ENCODE measurements around the gene SPEF1. TPM values are rescaled to one million over a fixed set of nuclear protein-coding genes. Genes with fewer than 3 reads are reported as not detected.

The SPEF1 gene
- total and polyA plus RNA-seq, 12 donors = 0.07 to 0.47 (median 0.23) TPM; not detected in 4

DNA sequence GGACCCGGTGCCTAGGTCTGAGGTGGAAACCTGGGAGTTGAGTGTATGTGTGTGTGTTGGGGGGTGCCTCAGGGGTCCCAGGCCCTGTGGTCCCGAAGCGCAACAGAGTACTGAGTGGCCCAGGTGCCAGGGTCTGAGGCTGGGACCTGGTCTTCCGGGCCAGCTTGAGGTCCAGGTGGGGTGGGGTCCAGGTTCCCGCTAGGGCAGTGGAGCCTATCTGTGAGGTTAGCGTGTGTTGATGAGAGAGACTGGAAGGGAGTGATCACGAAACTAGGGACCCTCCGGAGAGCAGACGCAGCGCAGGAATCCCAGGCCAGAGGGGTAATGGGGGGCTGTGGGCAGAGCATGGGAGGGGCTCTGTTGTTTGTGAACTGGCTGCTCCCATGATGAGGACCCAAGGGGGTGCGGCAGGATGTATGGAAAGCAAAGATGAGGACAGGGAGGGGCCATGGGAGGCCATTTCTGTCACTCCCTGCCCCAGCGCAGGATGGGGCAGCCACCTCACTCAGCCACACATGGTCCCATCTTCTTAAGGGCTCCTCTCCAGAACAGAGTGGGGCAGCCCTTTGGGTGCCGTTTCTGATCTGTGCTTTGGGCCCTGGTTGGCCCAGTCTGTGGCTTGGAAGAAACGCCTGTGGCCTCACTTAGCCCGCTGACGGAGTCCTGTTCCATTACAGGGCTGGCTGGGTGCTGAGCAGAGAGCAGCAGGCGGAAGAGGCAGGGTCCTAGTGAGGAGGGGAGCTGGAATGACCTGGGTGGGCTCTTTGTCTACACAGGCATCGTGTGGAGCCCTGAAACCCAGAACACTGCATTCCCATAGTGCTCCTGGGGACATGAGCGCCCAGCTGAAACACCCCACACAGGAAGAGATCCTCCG lies 47.9 kb downstream of the SPEF1 start:
- Histone ChIP-seq H3K4me1 (peaks cover 7 to 90% (median 57%) of the 10 kb centered on the region in 9 donors), H3K36me3 (peaks cover 0 to 10% (median 0%) of the 10 kb centered on the region in 9 donors), H3K27me3 (peaks cover 0 to 28% (median 9%) of the 10 kb centered on the region in 7 donors), H3K9me3 (no peaks in the 10 kb centered on the region), H3K4me3 (peak overlapping the region; percentile 57 to 77 (median 66)), H3K27ac (peak overlapping the region; percentile 82 to 96 (median 93))
- ATAC-seq (peak in 7 of 8 donors; percentile 7 to 43 (median 32)), DNase-seq (no peak)
- intact Hi-C loops (cut with DNase I) = no loop called here
- 58 to 68% methylated on average over 20 of the region's 20 CpGs for WGBS, 2 donors
- TF ChIP-seq, protein P1, sequence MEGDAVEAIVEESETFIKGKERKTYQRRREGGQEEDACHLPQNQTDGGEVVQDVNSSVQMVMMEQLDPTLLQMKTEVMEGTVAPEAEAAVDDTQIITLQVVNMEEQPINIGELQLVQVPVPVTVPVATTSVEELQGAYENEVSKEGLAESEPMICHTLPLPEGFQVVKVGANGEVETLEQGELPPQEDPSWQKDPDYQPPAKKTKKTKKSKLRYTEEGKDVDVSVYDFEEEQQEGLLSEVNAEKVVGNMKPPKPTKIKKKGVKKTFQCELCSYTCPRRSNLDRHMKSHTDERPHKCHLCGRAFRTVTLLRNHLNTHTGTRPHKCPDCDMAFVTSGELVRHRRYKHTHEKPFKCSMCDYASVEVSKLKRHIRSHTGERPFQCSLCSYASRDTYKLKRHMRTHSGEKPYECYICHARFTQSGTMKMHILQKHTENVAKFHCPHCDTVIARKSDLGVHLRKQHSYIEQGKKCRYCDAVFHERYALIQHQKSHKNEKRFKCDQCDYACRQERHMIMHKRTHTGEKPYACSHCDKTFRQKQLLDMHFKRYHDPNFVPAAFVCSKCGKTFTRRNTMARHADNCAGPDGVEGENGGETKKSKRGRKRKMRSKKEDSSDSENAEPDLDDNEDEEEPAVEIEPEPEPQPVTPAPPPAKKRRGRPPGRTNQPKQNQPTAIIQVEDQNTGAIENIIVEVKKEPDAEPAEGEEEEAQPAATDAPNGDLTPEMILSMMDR (IDR thresholded peaks at IDR 0.05) = no peak

DNA sequence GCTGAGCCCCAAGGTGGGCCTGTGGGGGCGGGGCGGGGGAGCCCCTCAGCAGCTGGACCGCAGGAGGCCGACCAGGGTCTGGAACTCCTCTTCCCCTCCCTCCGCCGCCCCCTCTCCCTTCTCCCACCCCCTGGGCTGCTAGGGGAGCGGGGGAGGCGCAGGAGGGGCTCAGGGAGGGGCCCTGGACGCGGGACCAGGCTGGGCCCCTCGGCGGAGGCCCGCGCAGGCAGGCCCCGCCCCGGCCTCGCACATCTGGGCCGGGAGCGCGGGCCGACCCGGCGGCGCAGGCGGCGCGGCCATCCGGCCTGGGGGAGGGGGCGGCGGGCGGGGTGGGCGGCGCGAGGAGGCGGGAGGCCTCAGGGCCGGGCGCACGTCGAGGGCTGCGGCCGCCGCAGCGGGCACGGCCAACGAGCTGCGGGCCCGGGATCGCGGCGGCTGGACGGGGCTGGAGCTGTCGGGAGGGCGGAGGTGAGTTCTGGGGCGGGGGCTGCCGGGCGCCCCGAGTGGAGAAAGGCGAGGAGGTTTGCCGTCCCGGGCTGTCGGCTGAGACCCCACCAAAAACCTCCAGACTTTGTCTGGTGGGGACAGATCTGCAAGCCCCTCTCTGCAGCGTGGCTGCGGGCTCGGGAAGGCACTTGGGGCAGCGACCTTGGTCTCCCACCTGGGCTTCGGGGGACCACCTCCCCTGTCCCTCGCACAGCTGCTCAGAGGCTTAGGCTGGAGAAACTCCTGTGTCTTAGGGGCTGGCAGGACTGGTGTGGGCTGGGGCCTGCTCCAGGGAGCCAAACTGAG lies 48.7 kb downstream of the SPEF1 start, which contains the start of gene HSPA12B:
TSS of gene HSPA12B (plus strand) at position 359 of the 792 bp plus-strand sequence. CDS start 5,990 bp downstream, outside the sequence.
- peak in 7 of 8 donors; percentile 5 to 65 (median 13) for ATAC-seq
- peak within 1 kb of the TSS; percentile 82 to 96 (median 93) for H3K27ac ChIP-seq

GRCh38 chr20:3731944-3732326 lies 49.3 kb downstream of the SPEF1 start:
- no peak for ATAC-seq
- no peaks in the 10 kb centered on the region for H3K9me3 ChIP-seq
- peak overlapping the region in 7 of 10 donors; percentile 16 to 76 (median 62) for H3K4me3 ChIP-seq
- intact Hi-C loops (cut with DNase I) = no loop called here
- 67 to 69% methylated on average over 16 of the region's 16 CpGs for WGBS, 2 donors
- H3K36me3 ChIP-seq = peaks cover 0 to 10% (median 0%) of the 10 kb centered on the region in 9 donors
- H3K4me1 ChIP-seq = peaks cover 12 to 89% (median 61%) of the 10 kb centered on the region in 9 donors
- TF ChIP-seq, protein P1 (IDR thresholded peaks at IDR 0.05) = no peak
- H3K27ac ChIP-seq = peak overlapping the region; percentile 75 to 96 (median 92)
- peaks cover 0 to 42% (median 10%) of the 10 kb centered on the region in 7 donors for H3K27me3 ChIP-seq
- no peak for DNase-seq

More for the DNA sequence above, 48.7 kb downstream of the SPEF1 start, which contains the start of gene HSPA12B:
- peak within 1 kb of the TSS; percentile 57 to 77 (median 66) for H3K4me3 ChIP-seq
- TF ChIP-seq, protein P1 (IDR thresholded peaks at IDR 0.05) = no peak
- peaks cover 0 to 36% (median 10%) of the 10 kb centered on the region in 7 donors for H3K27me3 ChIP-seq
- intact Hi-C loops (cut with DNase I) = no loop called here
- peaks cover 10 to 90% (median 59%) of the 10 kb centered on the region in 9 donors for H3K4me1 ChIP-seq
- 6 to 9% methylated on average over 50 to 66 of the region's 67 CpGs for WGBS, 2 donors
- H3K9me3 ChIP-seq = no peaks in the 10 kb centered on the region
- DNase-seq = peak in 1 of 2 donors; percentile 30
- peaks cover 0 to 10% (median 0%) of the 10 kb centered on the region in 9 donors for H3K36me3 ChIP-seq

All from heart right ventricle (tissue), 16 donors.